NT2/D1 (cell line): ENCODE data around the gene CNIH3.

ENCODE experiments used
- DNase-seq: peaks from one replicate; pipeline ENCODE4 v3.0.0-alpha.2; 2011; ENCODE audit warnings: low read depth, low spot score
- H3K27me3 ChIP-seq: 2 replicates; pipeline ENCODE4 v1.6.0; 2011; ENCODE audit warnings: mild to moderate bottlenecking; ENCODE audit not compliant: insufficient read length, insufficient read depth
- H3K36me3 ChIP-seq: 2 replicates; pipeline ENCODE4 v1.6.1; 2011; ENCODE audit warnings: mild to moderate bottlenecking, low read length, mixed read lengths; ENCODE audit not compliant: insufficient read depth, insufficient read length
- H3K4me1 ChIP-seq: 2 replicates; pipeline ENCODE4 v1.5.1; 2011; ENCODE audit not compliant: insufficient read depth, insufficient read length
- H3K4me3 ChIP-seq: 2 replicates; pipeline ENCODE4 v1.5.1; 2011; ENCODE audit warnings: low read depth; ENCODE audit not compliant: insufficient read length
- H3K9ac ChIP-seq: 2 replicates; pipeline ENCODE4 v1.6.0; 2011; ENCODE audit warnings: low read depth; ENCODE audit not compliant: insufficient read length
- H3K9me3 ChIP-seq: 2 replicates; pipeline ENCODE4 v1.5.1; 2011; ENCODE audit warnings: mild to moderate bottlenecking, low read length; ENCODE audit not compliant: insufficient read depth
- SUZ12 ChIP-seq: IDR thresholded peaks from 2 replicates; pipeline ENCODE4 v1.6.1; 2011; ENCODE audit not compliant: insufficient read length, insufficient read depth; ENCODE audit errors: extremely low read depth
- YY1 ChIP-seq: IDR thresholded peaks from 2 replicates; pipeline ENCODE4 v1.6.1; 2011; ENCODE audit not compliant: insufficient read length, insufficient read depth
- ZNF274 ChIP-seq: IDR thresholded peaks from 2 replicates; pipeline ENCODE4 v1.6.1; 2011; ENCODE audit warnings: mild to moderate bottlenecking, low read depth, low read length

The CNIH3 gene

GRCh38 chr1:224739303-224739996 is 123.3 kb downstream of the CNIH3 start:
- no peak for TF ChIP-seq YY1
- no peak for TF ChIP-seq SUZ12
- TF ChIP-seq ZNF274 = no peak

DNA sequence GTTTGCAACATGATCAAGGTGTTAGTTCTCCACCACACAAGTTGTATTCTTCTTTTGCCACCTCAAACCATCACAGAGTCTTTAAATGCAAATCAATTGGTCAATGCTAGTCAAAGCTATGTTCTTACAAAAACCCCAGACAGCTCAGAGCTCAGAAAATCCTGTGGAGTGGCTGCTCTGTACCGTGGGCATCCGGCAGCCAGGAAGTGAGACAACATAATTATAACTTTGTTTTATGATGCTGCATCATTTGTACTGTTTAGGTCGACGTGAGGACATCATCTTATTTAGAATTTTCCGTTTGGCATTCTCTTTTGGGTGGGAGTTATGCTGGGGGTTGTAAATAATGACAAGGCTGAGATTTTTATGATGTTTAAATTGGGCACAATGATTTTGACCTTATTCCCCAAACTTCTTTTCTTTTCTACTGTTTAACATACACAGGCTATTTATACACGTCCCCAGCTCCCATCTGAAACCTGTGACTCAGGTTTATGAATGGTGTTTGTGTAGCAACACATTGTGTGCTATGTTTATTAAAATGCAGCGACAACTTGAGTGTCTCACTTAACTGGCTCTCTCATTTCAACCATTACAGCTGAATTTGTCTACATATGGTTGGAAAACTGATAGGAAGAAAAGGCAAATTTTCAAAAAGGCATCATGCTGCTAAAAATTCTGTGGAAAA is 124.0 kb downstream of the CNIH3 start:
- Histone ChIP-seq H3K4me3 (no peak overlapping the region), H3K9me3 (no peaks in the 10 kb centered on the region), H3K4me1 (peaks cover 6% of the 10 kb centered on the region), H3K36me3 (peaks cover 11% of the 10 kb centered on the region), H3K9ac (no peak overlapping the region), H3K27me3 (no peaks in the 10 kb centered on the region)
- TF ChIP-seq ZNF274 = no peak
- TF ChIP-seq SUZ12 = no peak
- TF ChIP-seq YY1 = no peak
- no peak for DNase-seq

More at GRCh38 chr1:224739303-224739996, 123.3 kb downstream of the CNIH3 start:
- H3K9ac ChIP-seq = no peak overlapping the region
- no peaks in the 10 kb centered on the region for H3K9me3 ChIP-seq
- no peak for DNase-seq
- no peaks in the 10 kb centered on the region for H3K27me3 ChIP-seq
- H3K4me1 ChIP-seq = peaks cover 9% of the 10 kb centered on the region
- peaks cover 11% of the 10 kb centered on the region for H3K36me3 ChIP-seq
- no peak overlapping the region for H3K4me3 ChIP-seq

DNA sequence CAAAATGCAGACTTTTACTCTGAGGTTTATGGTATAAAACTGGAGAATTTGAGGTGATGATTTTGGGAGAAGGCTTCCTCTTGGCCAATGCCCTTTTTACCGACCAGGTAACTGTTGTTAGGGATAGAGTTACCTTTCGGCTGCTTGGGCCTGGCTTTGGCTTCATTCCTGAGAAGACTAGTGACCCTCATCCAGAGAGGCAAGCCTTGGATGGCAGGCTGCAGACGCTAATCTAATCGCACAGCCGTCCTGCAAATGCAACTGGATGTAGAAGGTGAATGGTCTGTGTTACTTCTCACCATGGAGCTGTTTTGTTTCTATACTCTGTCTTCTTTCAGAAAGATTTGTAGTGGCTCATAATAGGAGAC is 124.6 kb downstream of the CNIH3 start:
- TF ChIP-seq ZNF274 (no peak), YY1 (no peak), SUZ12 (no peak)
- Histone ChIP-seq H3K4me3 (no peak overlapping the region), H3K27me3 (no peaks in the 10 kb centered on the region), H3K9ac (no peak overlapping the region), H3K9me3 (no peaks in the 10 kb centered on the region), H3K4me1 (peaks cover 6% of the 10 kb centered on the region), H3K36me3 (peaks cover 11% of the 10 kb centered on the region)
- DNase-seq = no peak

DNA sequence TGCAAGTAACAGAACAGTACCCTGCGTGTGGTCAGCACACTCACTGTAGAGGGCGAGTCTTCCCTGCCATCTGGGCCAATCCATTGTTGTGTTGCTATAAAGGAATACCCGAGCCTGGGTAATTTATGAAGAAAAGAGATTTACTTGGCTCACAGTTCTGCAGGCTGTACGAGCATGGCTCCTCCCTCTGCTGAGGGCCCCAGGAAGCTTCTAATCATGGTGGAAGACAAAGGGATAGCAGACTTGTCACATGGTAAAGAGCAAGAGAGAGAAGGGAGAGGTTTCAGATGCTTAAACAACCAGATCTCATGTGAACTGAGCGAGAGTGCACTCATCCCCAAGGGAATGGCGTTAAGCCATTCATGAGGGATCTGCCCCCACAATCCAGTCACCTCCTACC is 126.2 kb downstream of the CNIH3 start:
- no peak for DNase-seq
- Histone ChIP-seq H3K36me3 (peaks cover 11% of the 10 kb centered on the region), H3K4me1 (peaks cover 5% of the 10 kb centered on the region), H3K27me3 (no peaks in the 10 kb centered on the region), H3K4me3 (no peak overlapping the region), H3K9me3 (no peaks in the 10 kb centered on the region), H3K9ac (no peak overlapping the region)
- TF ChIP-seq ZNF274 (no peak), SUZ12 (no peak), YY1 (no peak)

- H3K9me3 ChIP-seq = no peaks in the 10 kb centered on the region; the same call in 1 of the 2 replicates
- no peaks in the 10 kb centered on the region for H3K4me1 ChIP-seq
- peaks cover 11% of the 10 kb centered on the region for H3K36me3 ChIP-seq
- no peak overlapping the region for H3K9ac ChIP-seq
- no peak for TF ChIP-seq YY1
- TF ChIP-seq ZNF274 = no peak
- no peak for TF ChIP-seq SUZ12
- no peaks in the 10 kb centered on the region for H3K27me3 ChIP-seq
- no peak overlapping the region for H3K4me3 ChIP-seq
- no peak for DNase-seq
Observed at GRCh38 chr1:224743608-224744164, 127.6 kb downstream of the CNIH3 start.

GRCh38 chr1:224744521-224744920 is 128.4 kb downstream of the CNIH3 start:
- TF ChIP-seq YY1 (no peak), ZNF274 (no peak), SUZ12 (no peak)
- no peak for DNase-seq

GRCh38 chr1:224745394-224745793 is 129.3 kb downstream of the CNIH3 start:
- H3K9ac ChIP-seq = no peak overlapping the region

More at GRCh38 chr1:224744521-224744920, 128.4 kb downstream of the CNIH3 start:
- no peak overlapping the region for H3K9ac ChIP-seq
- H3K4me1 ChIP-seq = no peaks in the 10 kb centered on the region
- H3K4me3 ChIP-seq = no peak overlapping the region
- no peaks in the 10 kb centered on the region; the same call in none of the 2 replicates for H3K9me3 ChIP-seq
- peaks cover 11% of the 10 kb centered on the region for H3K36me3 ChIP-seq
- no peaks in the 10 kb centered on the region for H3K27me3 ChIP-seq

More at GRCh38 chr1:224745394-224745793, 129.3 kb downstream of the CNIH3 start:
- DNase-seq = no peak
- no peak for TF ChIP-seq YY1
- TF ChIP-seq SUZ12 = no peak
- no peak for TF ChIP-seq ZNF274
- Histone ChIP-seq H3K4me3 (no peak overlapping the region), H3K9me3 (no peaks in the 10 kb centered on the region; the same call in none of the 2 replicates), H3K36me3 (peaks cover 11% of the 10 kb centered on the region), H3K4me1 (no peaks in the 10 kb centered on the region), H3K27me3 (no peaks in the 10 kb centered on the region)
